SK-N-MC (cell line): ENCODE measurements around the gene ETV6.

ENCODE experiments used
- EZH2 ChIP-seq: fragments of 200-600 bp; sonication (generic); IDR thresholded peaks from one replicate; pipeline ENCODE4 v1.6.1; 2017; ENCODE audit warnings: antibody characterized with exemption
- FOXP2 ChIP-seq: optimal IDR thresholded peaks from 2 replicates; pipeline ENCODE3; 2011; ENCODE audit warnings: mild to moderate bottlenecking, moderate library complexity; ENCODE audit not compliant: insufficient read depth; ENCODE audit errors: extremely low read length, control extremely low read depth
- POLR2AphosphoS5 ChIP-seq: IDR thresholded peaks from 2 replicates; pipeline ENCODE4 v1.6.1; 2012; ENCODE audit warnings: mild to moderate bottlenecking, low read depth, low read length, borderline replicate concordance

DNA sequence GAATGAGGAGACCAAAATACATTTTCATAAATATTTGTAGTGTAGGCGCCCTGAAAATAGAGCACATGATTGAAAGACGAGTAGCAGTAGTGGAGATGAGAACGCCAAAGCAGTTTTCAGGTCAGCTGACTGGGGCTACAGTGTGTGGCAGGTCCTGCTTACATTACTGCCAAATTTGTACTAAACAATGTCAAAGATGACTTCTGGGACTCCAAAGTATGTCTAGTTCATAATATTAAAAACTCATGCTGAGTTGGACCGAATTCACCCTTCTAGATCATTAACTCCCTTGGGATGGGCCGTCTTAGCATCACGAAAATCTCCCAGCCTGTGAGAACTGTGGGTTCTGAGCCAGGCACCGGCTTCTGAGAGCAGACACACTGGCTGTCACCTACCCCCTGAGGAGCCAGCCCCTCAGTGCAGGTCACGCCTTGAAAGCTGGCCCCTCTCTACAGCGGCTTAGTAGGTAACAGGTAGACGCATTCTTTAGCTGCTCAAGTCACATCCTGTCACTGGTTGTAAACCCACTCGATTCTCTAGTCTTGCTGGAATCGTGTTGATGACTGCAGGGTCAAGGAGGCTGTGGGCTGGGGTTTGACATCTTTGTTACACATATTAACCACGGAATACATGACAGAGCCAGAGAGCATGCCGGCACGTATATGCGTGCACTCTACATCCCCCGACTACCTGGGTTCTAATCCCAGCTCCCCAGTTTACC lies 210.4 kb downstream of the ETV6 start:
- TF ChIP-seq EZH2 (no peak), POLR2AphosphoS5 (no peak), FOXP2 (no peak)
